BLaER1 treated with 17β-estradiol and CSF1 and Interleukin-3, amounts not matched to agents 10 nM and 100 nM (cell line): ENCODE results near the gene LSM12.

Experiments used
- H3K27ac ChIP-seq, 11 experiments: shearing (Covaris generic); formaldehyde crosslinking; 2 replicates each; pipeline ENCODE4 v1.8.1; 2022
- H3K27me3 ChIP-seq, 11 experiments: shearing (Covaris generic); formaldehyde crosslinking; 2 replicates each; pipeline ENCODE4 v1.8.1; 2022
- H3K36me3 ChIP-seq, 11 experiments: shearing (Covaris generic); formaldehyde crosslinking; 2 replicates each; pipeline ENCODE4 v1.8.1; 2022
- H3K4me1 ChIP-seq, 10 experiments: shearing (Covaris generic); formaldehyde crosslinking; 2 replicates each; pipeline ENCODE4 v1.8.1; 2022
- H3K4me2 ChIP-seq, 11 experiments: shearing (Covaris generic); formaldehyde crosslinking; 2 replicates each; pipeline ENCODE4 v1.8.1; 2022
- H3K4me3 ChIP-seq, 10 experiments: shearing (Covaris generic); formaldehyde crosslinking; 2 replicates each; pipeline ENCODE4 v1.8.1; 2022
- H3K9ac ChIP-seq, 11 experiments: shearing (Covaris generic); formaldehyde crosslinking; 2 replicates each; pipeline ENCODE4 v1.8.1; 2022
- H3K9me3 ChIP-seq, 11 experiments: shearing (Covaris generic); formaldehyde crosslinking; replicated peaks in 1 of 11; 2 replicates each; pipeline ENCODE4 v1.8.1; 2022
- H4K20me1 ChIP-seq, 11 experiments: shearing (Covaris generic); formaldehyde crosslinking; 2 replicates each; pipeline ENCODE4 v1.8.1; 2022
- Cebpa-rat ChIP-seq, 11 experiments: shearing (Covaris generic); IDR thresholded peaks; 2 replicates each; pipeline ENCODE4 v1.8.1; 2022

LSM12 gene

DNA sequence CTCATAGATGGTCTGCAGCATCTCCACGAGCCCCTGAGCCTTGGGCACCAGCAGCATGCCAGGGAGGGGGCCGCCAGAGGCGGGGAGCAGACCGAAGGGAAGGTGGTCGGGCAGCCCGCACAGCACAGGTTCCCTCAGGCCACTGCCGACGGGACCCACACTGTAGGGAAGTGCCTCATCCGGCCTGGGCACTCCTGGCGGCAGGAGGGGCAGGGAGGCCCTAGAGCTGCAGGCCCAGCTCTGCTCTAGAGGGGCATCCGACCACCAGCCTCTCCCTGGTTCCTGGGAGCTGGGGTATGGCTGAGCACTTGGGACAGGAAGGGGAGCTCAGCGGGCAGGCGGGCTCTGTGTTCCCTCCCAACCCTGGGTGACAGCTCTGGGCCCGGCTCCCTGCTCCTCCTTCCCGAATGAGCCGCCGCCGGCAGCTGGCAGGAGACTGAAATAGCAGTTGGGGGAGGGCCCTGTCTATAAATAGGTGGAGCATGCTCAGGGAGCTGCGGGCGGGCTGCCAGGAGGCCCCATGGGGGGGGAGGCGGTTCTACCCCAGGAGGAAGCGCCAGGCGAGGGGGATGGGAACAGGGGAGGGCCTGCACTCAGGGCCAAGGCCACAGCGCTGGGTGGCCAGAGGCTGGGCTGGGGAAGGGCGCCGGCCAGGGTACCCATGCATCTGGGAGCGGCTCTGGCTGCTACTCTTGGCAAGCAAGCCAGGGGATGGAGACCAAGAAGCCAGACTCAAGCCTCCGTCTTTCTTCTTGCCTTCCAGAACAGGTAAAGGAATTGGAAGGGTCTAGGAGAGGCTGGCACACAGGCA, 44.6 kb upstream of the LSM12 start:
- Histone ChIP-seq H3K9me3 (no peaks in the 10 kb centered on the region), H3K27ac (peak overlapping the region; percentile 34 to 79 (median 74); a peak in 21 of 22 replicates), H3K27me3 (no peaks in the 10 kb centered on the region), H3K36me3 (peaks cover 0 to 19% (median 4%) of the 10 kb centered on the region in 11 experiments; a peak in 8 of 22 replicates), H3K4me1 (peaks cover 87 to 100% (median 99%) of the 10 kb centered on the region in 10 experiments), H4K20me1 (peaks cover 32 to 100% (median 81%) of the 10 kb centered on the region in 11 experiments; a peak in 20 of 22 replicates), H3K4me3 (peak overlapping the region; percentile 41 to 73 (median 64)), H3K9ac (peak overlapping the region; percentile 70 to 84 (median 74)), H3K4me2 (peak overlapping the region; percentile 96 to 100 (median 99))
- TF ChIP-seq Cebpa-rat (IDR thresholded peaks at IDR 0.05): no peak

DNA sequence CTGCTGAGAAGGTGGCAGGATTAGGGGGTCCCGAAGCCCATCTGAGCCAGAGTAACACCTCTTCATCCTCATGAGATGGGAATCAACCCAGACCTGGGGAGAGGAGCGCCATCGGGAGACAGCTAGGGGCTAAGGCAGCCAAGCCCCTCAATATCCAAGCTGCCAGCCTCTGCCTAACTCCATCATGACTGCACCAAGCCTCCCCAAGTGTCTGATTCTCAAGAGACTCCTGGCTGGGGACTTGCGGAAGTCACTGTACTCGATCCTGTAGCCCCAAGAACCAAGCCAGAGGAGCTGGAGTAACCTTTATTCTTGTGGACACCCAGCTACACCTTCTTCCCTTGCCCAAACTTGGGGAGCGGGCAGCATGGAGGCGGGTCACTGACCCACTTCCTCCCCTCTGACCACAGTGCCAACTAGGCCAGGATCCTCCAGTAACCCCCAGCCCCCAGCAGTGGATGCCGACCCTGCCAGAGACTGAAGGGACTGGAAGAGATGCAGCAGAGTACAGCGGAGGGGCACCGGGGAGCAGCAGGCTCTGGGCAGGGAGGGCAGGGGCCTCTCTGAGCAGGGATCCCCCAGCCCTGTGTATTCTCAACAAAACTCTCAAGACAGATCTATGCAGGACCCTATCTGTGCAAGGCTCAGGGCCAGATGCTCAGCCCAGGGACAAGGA, 43.7 kb upstream of the LSM12 start:
- Histone ChIP-seq H3K36me3 (peaks cover 0 to 19% (median 0%) of the 10 kb centered on the region in 11 experiments; a peak in 7 of 22 replicates), H3K27ac (peak overlapping the region in 10 of 11 experiments; percentile 25 to 79 (median 74); a peak in 20 of 22 replicates), H3K9ac (peak overlapping the region; percentile 70 to 84 (median 74)), H3K27me3 (no peaks in the 10 kb centered on the region), H3K4me1 (peaks cover 84 to 100% (median 99%) of the 10 kb centered on the region in 10 experiments), H3K9me3 (no peaks in the 10 kb centered on the region), H3K4me2 (peak overlapping the region; percentile 96 to 100 (median 99)), H4K20me1 (peaks cover 35 to 100% (median 85%) of the 10 kb centered on the region in 11 experiments; a peak in 20 of 22 replicates), H3K4me3 (peak overlapping the region; percentile 41 to 73 (median 64))
- TF ChIP-seq Cebpa-rat (IDR thresholded peaks at IDR 0.05): no peak

GRCh38 chr17:44109312-44109630, 42.8 kb upstream of the LSM12 start:
- Histone ChIP-seq H3K4me2 (peak overlapping the region; percentile 96 to 100 (median 99)), H3K9ac (peak overlapping the region; percentile 70 to 84 (median 74); a peak in 21 of 22 replicates), H3K27me3 (no peaks in the 10 kb centered on the region), H3K4me1 (peaks cover 75 to 100% (median 98%) of the 10 kb centered on the region in 10 experiments), H4K20me1 (peaks cover 31 to 100% (median 86%) of the 10 kb centered on the region in 11 experiments; a peak in 20 of 22 replicates), H3K4me3 (peak overlapping the region in 9 of 10 experiments; percentile 50 to 73 (median 64); a peak in 18 of 20 replicates), H3K27ac (peak overlapping the region in 7 of 11 experiments; percentile 29 to 79 (median 75); a peak in 12 of 22 replicates), H3K9me3 (no peaks in the 10 kb centered on the region), H3K36me3 (peaks cover 0 to 19% (median 6%) of the 10 kb centered on the region in 11 experiments; a peak in 11 of 22 replicates)
- no peak for TF ChIP-seq Cebpa-rat (IDR thresholded peaks at IDR 0.05)

- Histone ChIP-seq H3K4me3 (peak overlapping the region in 9 of 10 experiments; percentile 50 to 73 (median 64); a peak in 14 of 20 replicates), H4K20me1 (peaks cover 31 to 99% (median 80%) of the 10 kb centered on the region in 11 experiments; a peak in 20 of 22 replicates), H3K4me2 (peak overlapping the region; percentile 96 to 100 (median 99)), H3K36me3 (peaks cover 0 to 21% (median 9%) of the 10 kb centered on the region in 11 experiments; a peak in 10 of 22 replicates), H3K27ac (peak overlapping the region in 7 of 11 experiments; percentile 25 to 79 (median 74); a peak in 12 of 22 replicates), H3K27me3 (no peaks in the 10 kb centered on the region), H3K9me3 (no peaks in the 10 kb centered on the region), H3K4me1 (peaks cover 69 to 99% (median 92%) of the 10 kb centered on the region in 10 experiments), H3K9ac (peak overlapping the region in 10 of 11 experiments; percentile 48 to 84 (median 74); a peak in 17 of 22 replicates)
- TF ChIP-seq Cebpa-rat (IDR thresholded peaks at IDR 0.05): no peak
These were observed 42.2 kb upstream of the LSM12 start for GRCh38 chr17:44108440-44109311.

DNA sequence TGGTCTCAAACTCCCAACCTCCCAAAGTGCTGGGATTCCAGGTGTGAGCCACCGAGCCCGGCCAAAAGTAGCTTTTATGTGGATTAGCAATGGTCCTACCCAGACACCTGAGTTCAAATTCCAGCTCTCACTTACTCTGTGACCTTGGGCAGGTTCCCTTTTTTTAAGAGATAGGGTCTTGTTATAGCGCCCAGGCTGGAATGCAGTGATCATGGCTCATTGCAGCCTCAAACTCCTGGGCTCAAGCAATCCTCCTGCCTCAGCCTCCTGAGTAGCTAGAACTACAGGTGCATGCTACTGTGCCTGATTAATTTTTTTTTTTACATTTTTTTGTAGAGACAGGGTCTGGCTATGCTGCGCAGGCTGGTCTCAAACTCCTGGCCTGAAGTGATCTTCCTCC, 40.3 kb upstream of the LSM12 start:
- Histone ChIP-seq H3K4me2 (peak overlapping the region in 9 of 11 experiments; percentile 16 to 100 (median 97); a peak in 16 of 22 replicates), H3K36me3 (peaks cover 0 to 37% (median 16%) of the 10 kb centered on the region in 11 experiments; a peak in 12 of 22 replicates), H3K4me1 (peaks cover 51 to 92% (median 82%) of the 10 kb centered on the region in 10 experiments), H3K27ac (peak overlapping the region in 2 of 11 experiments; percentile 37 to 45; a peak in 4 of 22 replicates), H3K4me3 (no peak overlapping the region), H3K9ac (peak overlapping the region in 3 of 11 experiments; percentile 18 to 58 (median 57); a peak in 3 of 22 replicates), H3K9me3 (no peaks in the 10 kb centered on the region), H3K27me3 (no peaks in the 10 kb centered on the region), H4K20me1 (peaks cover 31 to 96% (median 66%) of the 10 kb centered on the region in 11 experiments; a peak in 20 of 22 replicates)
- no peak for TF ChIP-seq Cebpa-rat (IDR thresholded peaks at IDR 0.05)

DNA sequence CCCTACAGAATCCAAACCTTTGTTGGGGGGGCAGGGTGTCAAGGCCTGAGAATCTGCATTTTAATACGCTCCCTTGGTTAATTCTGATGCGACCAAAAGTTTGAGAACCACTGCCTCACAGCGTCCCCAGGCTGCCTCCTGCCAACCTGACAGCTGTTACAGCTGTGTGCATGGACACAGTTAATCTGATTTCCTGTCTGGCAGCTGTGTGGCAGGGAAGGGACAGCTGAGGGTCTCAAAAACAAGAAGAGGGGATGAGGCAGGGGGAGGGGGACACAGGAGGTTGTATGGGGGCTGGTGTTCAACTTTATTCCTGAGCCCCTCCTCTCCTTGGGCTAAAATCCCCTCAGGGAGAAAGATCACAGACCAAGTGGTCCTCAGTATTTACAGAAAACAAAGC, 39.5 kb upstream of the LSM12 start:
- Histone ChIP-seq H3K27me3 (no peaks in the 10 kb centered on the region), H3K27ac (peak overlapping the region in 6 of 11 experiments; percentile 29 to 61 (median 45); a peak in 11 of 22 replicates), H3K4me3 (no peak overlapping the region; a peak in 1 of 20 replicates), H3K4me2 (peak overlapping the region; percentile 45 to 100 (median 69)), H3K4me1 (peaks cover 42 to 88% (median 74%) of the 10 kb centered on the region in 10 experiments), H3K9me3 (no peaks in the 10 kb centered on the region), H3K9ac (peak overlapping the region in 10 of 11 experiments; percentile 4 to 62 (median 44); a peak in 17 of 22 replicates), H4K20me1 (peaks cover 31 to 91% (median 61%) of the 10 kb centered on the region in 11 experiments; a peak in 20 of 22 replicates), H3K36me3 (peaks cover 0 to 46% (median 19%) of the 10 kb centered on the region in 11 experiments; a peak in 12 of 22 replicates)
- no peak for TF ChIP-seq Cebpa-rat (IDR thresholded peaks at IDR 0.05)

DNA sequence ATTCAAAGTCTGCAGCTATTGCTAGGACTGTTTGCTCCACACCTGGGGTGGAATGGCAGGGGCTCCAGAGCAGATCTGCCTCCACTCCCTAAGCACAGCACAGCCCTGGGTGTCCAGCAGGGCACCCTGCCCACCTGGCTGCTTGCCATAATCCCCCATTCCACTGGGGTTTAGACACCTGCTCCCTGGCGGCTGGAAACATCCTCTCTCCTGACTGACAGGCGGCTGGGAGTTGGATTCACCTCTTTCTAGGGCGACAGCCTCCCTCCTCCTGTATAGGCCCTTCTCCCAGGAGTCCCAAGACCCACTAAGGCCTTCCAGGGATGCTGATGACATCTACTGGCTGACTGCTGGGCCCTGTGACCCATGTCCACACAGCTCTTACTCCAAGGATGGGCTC, 39.0 kb upstream of the LSM12 start:
- no peak overlapping the region; a peak in 1 of 20 replicates for H3K4me3 ChIP-seq
- peaks cover 26 to 87% (median 58%) of the 10 kb centered on the region in 11 experiments; a peak in 20 of 22 replicates for H4K20me1 ChIP-seq
- peak overlapping the region; percentile 45 to 100 (median 69); a peak in 21 of 22 replicates for H3K4me2 ChIP-seq
- H3K27ac ChIP-seq: peak overlapping the region in 6 of 11 experiments; percentile 19 to 61 (median 45); a peak in 11 of 22 replicates
- peaks cover 0 to 46% (median 19%) of the 10 kb centered on the region in 11 experiments; a peak in 12 of 22 replicates for H3K36me3 ChIP-seq
- no peak for TF ChIP-seq Cebpa-rat (IDR thresholded peaks at IDR 0.05)
- H3K9ac ChIP-seq: peak overlapping the region in 10 of 11 experiments; percentile 4 to 62 (median 44); a peak in 15 of 22 replicates
- peaks cover 38 to 84% (median 70%) of the 10 kb centered on the region in 10 experiments for H3K4me1 ChIP-seq
- H3K27me3 ChIP-seq: no peaks in the 10 kb centered on the region
- H3K9me3 ChIP-seq: no peaks in the 10 kb centered on the region
